Keratinocyte (primary cell): ENCODE results near the gene RLBP1. TPM values are rescaled to one million over a fixed set of nuclear protein-coding genes. Genes with fewer than 3 reads are reported as not detected.

Experiments used
- DNase-seq: peaks from one replicate; pipeline ENCODE4 v3.0.0-alpha.2; 2011; ENCODE audit warnings: low read depth, missing footprints, low spot score
- FAIRE-seq: peaks from 2 replicates; lab custom pipeline; 2011; peaks lifted over from hg19 to GRCh38; lab: Jason Lieb, UNC
- H2AFZ ChIP-seq: 2 replicates; pipeline ENCODE4 v1.6.0; 2012; ENCODE audit warnings: low read length, control low read depth, inconsistent platforms; ENCODE audit not compliant: control insufficient read depth
- H3K27ac ChIP-seq: 2 replicates; pipeline ENCODE4 v1.5.1; 2011; ENCODE audit warnings: low read length; ENCODE audit not compliant: control insufficient read depth, insufficient read depth
- H3K27me3 ChIP-seq: 3 replicates; pipeline ENCODE4 v1.6.0; 2011; ENCODE audit warnings: low read length; ENCODE audit not compliant: control insufficient read depth, insufficient read depth; ENCODE audit errors: extremely low read depth
- H3K36me3 ChIP-seq, 2 experiments: 2 replicates in 1 of 2; 3 replicates in 1 of 2; pipeline ENCODE4 v1.5.1; 2011; ENCODE audit warnings: low read length in 2 of 2, mild to moderate bottlenecking in 1 of 2; ENCODE audit not compliant: control insufficient read depth in 2 of 2, insufficient read depth in 2 of 2; ENCODE audit errors: extremely low read depth in 1 of 2
- H3K4me1 ChIP-seq: 3 replicates; pipeline ENCODE4 v1.5.1; 2011; ENCODE audit warnings: low read length; ENCODE audit not compliant: control insufficient read depth, insufficient read depth; ENCODE audit errors: extremely low read depth
- H3K4me2 ChIP-seq: 3 replicates; pipeline ENCODE4 v1.6.0; 2011; ENCODE audit warnings: low read depth, low read length; ENCODE audit not compliant: control insufficient read depth, insufficient read depth; ENCODE audit errors: extremely low read depth
- H3K4me3 ChIP-seq, 3 experiments: fragments of 200-600 bp in 1 of 3; sonication (generic) in 1 of 3; 2 replicates in 2 of 3; 3 replicates in 1 of 3; pipeline ENCODE4 v1.5.1; 2011 to 2016; ENCODE audit warnings: low read length in 3 of 3, mild to moderate bottlenecking in 3 of 3, control low read depth in 2 of 3, inconsistent platforms in 1 of 3, low read depth in 1 of 3, mixed read lengths in 1 of 3, mixed run types in 1 of 3, moderate library complexity in 1 of 3; ENCODE audit not compliant: control insufficient read depth in 2 of 3, insufficient read depth in 2 of 3; ENCODE audit errors: extremely low read depth in 1 of 3
- H3K79me2 ChIP-seq: 2 replicates; pipeline ENCODE4 v1.6.0; 2012; ENCODE audit warnings: low read length; ENCODE audit not compliant: control insufficient read depth, insufficient read depth
- H3K9ac ChIP-seq: 3 replicates; pipeline ENCODE4 v1.6.0; 2011; ENCODE audit warnings: low read length; ENCODE audit not compliant: control insufficient read depth, insufficient read depth; ENCODE audit errors: extremely low read depth
- H3K9me1 ChIP-seq: 3 replicates; pipeline ENCODE4 v1.6.0; 2011; ENCODE audit warnings: low read length; ENCODE audit not compliant: control insufficient read depth, insufficient read depth; ENCODE audit errors: extremely low read depth
- H3K9me3 ChIP-seq: 2 replicates; pipeline ENCODE4 v1.5.1; 2012; ENCODE audit warnings: low read depth, low read length; ENCODE audit not compliant: control insufficient read depth
- H4K20me1 ChIP-seq: 3 replicates; pipeline ENCODE4 v1.6.0; 2011; ENCODE audit warnings: low read length; ENCODE audit not compliant: control insufficient read depth, insufficient read depth; ENCODE audit errors: extremely low read depth
- CTCF ChIP-seq, 3 experiments: IDR thresholded peaks in 1 of 3; conservative IDR thresholded peaks in 1 of 3; optimal IDR thresholded peaks in 1 of 3; 2 replicates in 2 of 3; 3 replicates in 1 of 3; pipeline versions ENCODE3 to v1.5.1; 2011; ENCODE audit warnings: low read length in 3 of 3, mild to moderate bottlenecking in 3 of 3, moderate library complexity in 2 of 3, control low read depth in 1 of 3, inconsistent platforms in 1 of 3; ENCODE audit not compliant: insufficient read depth in 2 of 3; ENCODE audit errors: extremely low read depth in 1 of 3
- EZH2 ChIP-seq: IDR thresholded peaks from one replicate; pipeline ENCODE4 v1.6.1; 2012; ENCODE audit warnings: inconsistent platforms, mild to moderate bottlenecking, low read length, moderate library complexity
- dilution Hi-C: fragments of 300-500 bp; cut with MboI; formaldehyde crosslinking; loops from one replicate; pipeline ENCODE4 v1.7.0; 2020; ENCODE audit warnings: low sequenced_read_pairs; ENCODE audit not compliant: extremely low pct_ligation_motif_present
- polyA plus RNA-seq, 5 experiments: library from polyadenylated mRNA; depleted of rRNA in 3 of 5; stranded (reverse) in 3 of 5; stranded (forward) in 1 of 5; unstranded in 1 of 5; fragments of >200 nt; gene quantifications; 1 replicate in 1 of 5; 2 replicates in 3 of 5; 3 replicates in 1 of 5; pipeline versions ENCODE4 v1.2.1 to v1.2.3, GENCODE V29; 2011 to 2012; ENCODE audit warnings: missing spikeins in 2 of 5, low read depth in 1 of 5, low replicate concordance in 1 of 5

RLBP1 gene
- polyA plus RNA-seq, 1 donor (not counting 4 experiments of a cell fraction or from before 2014, with no cell fraction given) = not detected

GRCh38 chr15:89187986-89188514, 33.3 kb downstream of the RLBP1 start:
- DNase-seq (no peak), FAIRE-seq (no peak)
- peaks cover 8% of the 10 kb centered on the region in 2 experiments for H3K36me3 ChIP-seq
- TF ChIP-seq CTCF (optimal IDR thresholded peaks at IDR 0.05 in 1 of 3, IDR thresholded peaks at IDR 0.05 in 1 of 3, conservative IDR thresholded peaks at IDR 0.05 in 1 of 3; ENCODE audit: extremely low read depth in 1 of 3, insufficient read depth in 2 of 3, low read length in 3 of 3) = no peak
- TF ChIP-seq EZH2 = no peak
- H3K9me3 ChIP-seq = no peaks in the 10 kb centered on the region
- no peaks in the 10 kb centered on the region for H3K79me2 ChIP-seq
- no peaks in the 10 kb centered on the region for H4K20me1 ChIP-seq
- H3K27me3 ChIP-seq = no peaks in the 10 kb centered on the region
- dilution Hi-C loops = no loop called here
- no peak overlapping the region for H3K4me2 ChIP-seq
- no peaks in the 10 kb centered on the region for H3K4me1 ChIP-seq
- H3K4me3 ChIP-seq = no peak overlapping the region
- H3K9ac ChIP-seq = no peak overlapping the region
- no peaks in the 10 kb centered on the region for H3K9me1 ChIP-seq
- H3K27ac ChIP-seq = no peak overlapping the region
- H2AFZ ChIP-seq = no peak overlapping the region

- H2AFZ ChIP-seq = no peak overlapping the region
- FAIRE-seq = no peak
- dilution Hi-C loops = no loop called here
Measured at GRCh38 chr15:89187301-89187985, 33.9 kb downstream of the RLBP1 start.

More at GRCh38 chr15:89187301-89187985, 33.9 kb downstream of the RLBP1 start:
- Histone ChIP-seq H3K4me2 (no peak overlapping the region), H3K4me3 (no peak overlapping the region), H3K9me1 (no peaks in the 10 kb centered on the region), H3K27ac (no peak overlapping the region), H3K9me3 (no peaks in the 10 kb centered on the region), H3K79me2 (no peaks in the 10 kb centered on the region), H3K9ac (no peak overlapping the region), H3K36me3 (peaks cover 6 to 8% of the 10 kb centered on the region in 2 experiments), H3K4me1 (no peaks in the 10 kb centered on the region), H3K27me3 (no peaks in the 10 kb centered on the region), H4K20me1 (no peaks in the 10 kb centered on the region)
- no peak for TF ChIP-seq EZH2
- no peak for TF ChIP-seq CTCF (optimal IDR thresholded peaks at IDR 0.05 in 1 of 3, IDR thresholded peaks at IDR 0.05 in 1 of 3, conservative IDR thresholded peaks at IDR 0.05 in 1 of 3; ENCODE audit: extremely low read depth in 1 of 3, insufficient read depth in 2 of 3, low read length in 3 of 3)
- DNase-seq = no peak
